DMS 273 treated with DMSO at 0.1 percent for 48 hours (cell line): ENCODE results near the gene SCO2.
"Not testable (repeated sequence)": the region's sequence is repeated elsewhere in the genome, so short reads cannot be mapped to it uniquely, and the experiment has no call there.

Experiments used
- DNase-seq: peaks from one replicate; lab custom pipeline; 2025; lab: John Stamatoyannopoulos, UW

SCO2 gene

GRCh38 chr22:50520184-50520583, 5.2 kb downstream of the SCO2 start:
- not testable (repeated sequence) for DNase-seq

GRCh38 chr22:50519151-50519550, 6.2 kb downstream of the SCO2 start:
- DNase-seq = no peak

- DNase-seq = no peak
Measured at GRCh38 chr22:50518606-50519005, 6.8 kb downstream of the SCO2 start.

GRCh38 chr22:50517495-50518260, 7.7 kb downstream of the SCO2 start:
- no peak for DNase-seq

GRCh38 chr22:50516891-50517290, 8.5 kb downstream of the SCO2 start:
- no peak for DNase-seq

- no peak for DNase-seq
Measured at GRCh38 chr22:50516068-50516467, 9.3 kb downstream of the SCO2 start.

GRCh38 chr22:50513175-50513574, 12.2 kb downstream of the SCO2 start:
- no peak for DNase-seq

- DNase-seq = no peak
Measured at GRCh38 chr22:50508897-50509296, 16.5 kb downstream of the SCO2 start.

- DNase-seq = peak; percentile 67
Measured at GRCh38 chr22:50507991-50508884, 17.2 kb downstream of the SCO2 start, which contains the start of gene NCAPH2. Gene NCAPH2 (plus strand): TSS chr22:50508224. CDS start chr22:50508338, 114 bp downstream.

GRCh38 chr22:50507421-50507990, 17.9 kb downstream of the SCO2 start, which contains the start of gene LMF2:
Gene LMF2 (minus strand): TSS chr22:50507702. CDS start chr22:50507675, 27 bp downstream.
- DNase-seq = peak; percentile 67

GRCh38 chr22:50506611-50507420, 18.6 kb downstream of the SCO2 start:
- DNase-seq = no peak

GRCh38 chr22:50505776-50506610, 19.4 kb downstream of the SCO2 start:
- no peak for DNase-seq

GRCh38 chr22:50505276-50505775, 20.1 kb downstream of the SCO2 start:
- no peak for DNase-seq

GRCh38 chr22:50504369-50505211, 20.8 kb downstream of the SCO2 start:
- DNase-seq = no peak

GRCh38 chr22:50503475-50504145, 21.8 kb downstream of the SCO2 start:
- no peak for DNase-seq

GRCh38 chr22:50502628-50503474, 22.5 kb downstream of the SCO2 start:
- no peak for DNase-seq

- no peak for DNase-seq
Measured at GRCh38 chr22:50502096-50502495, 23.3 kb downstream of the SCO2 start.

- no peak for DNase-seq
Measured at GRCh38 chr22:50500452-50500851, 24.9 kb downstream of the SCO2 start.
